OCI-LY7 (cell line): ENCODE data around the gene IGIP. TPM values are rescaled to one million over a fixed set of nuclear protein-coding genes. Genes with fewer than 3 reads are reported as not detected.

ENCODE experiments used
- BruUV-seq: library from RNA; stranded (reverse); fragments of 400-500 nt; replicated peaks from 2 replicates; lab custom pipeline; 2021; lab: Mats Ljungman, UMichigan
- CTCF ChIA-PET: fragments of 300-600 bp; sonication (Branson Sonifier 250); formaldehyde crosslinking; loops from one replicate; lab custom pipeline; 2022; ENCODE audit warnings: antibody characterized with exemption; ENCODE audit not compliant: unreplicated experiment; lab: Charles Lee
- POLR2A ChIA-PET: fragments of 300-600 bp; sonication (Branson Sonifier 250); formaldehyde crosslinking; loops from one replicate; lab custom pipeline; 2022; ENCODE audit warnings: antibody characterized with exemption; lab: Charles Lee
- DNase-seq: peaks from one replicate; pipeline ENCODE4 v3.0.0-alpha.2; 2015; ENCODE audit warnings: low spot score
- H2AFZ ChIP-seq: fragments of 200-600 bp; sonication (generic), shearing (Covaris generic); 2 replicates; pipeline ENCODE4 v1.6.1; 2014; ENCODE audit warnings: mild to moderate bottlenecking, antibody characterized with exemption, low read length, moderate library complexity
- H3K27ac ChIP-seq: fragments of 200-600 bp; sonication (generic); 2 replicates; pipeline ENCODE4 v1.5.1; 2014; ENCODE audit warnings: mixed run types, low read depth, mild to moderate bottlenecking, moderate library complexity, low read length, inconsistent platforms; ENCODE audit not compliant: poor library complexity, severe bottlenecking
- H3K36me3 ChIP-seq: fragments of 200-600 bp; sonication (generic); 2 replicates; pipeline ENCODE4 v1.6.1; 2014; ENCODE audit warnings: mild to moderate bottlenecking, antibody characterized with exemption, low read length, moderate library complexity, mixed read lengths; ENCODE audit not compliant: insufficient read depth
- H3K4me1 ChIP-seq: fragments of 200-600 bp; sonication (generic); 2 replicates; pipeline ENCODE4 v1.5.1; 2014; ENCODE audit warnings: mild to moderate bottlenecking, low read length; ENCODE audit not compliant: insufficient read depth, poor library complexity, severe bottlenecking
- H3K4me2 ChIP-seq: fragments of 200-600 bp; sonication (generic); 2 replicates; pipeline ENCODE4 v1.6.1; 2014; ENCODE audit warnings: mild to moderate bottlenecking, low read length
- H3K4me3 ChIP-seq: fragments of 200-600 bp; sonication (generic); 2 replicates; pipeline ENCODE4 v1.5.1; 2014; ENCODE audit warnings: mild to moderate bottlenecking, low read depth, low read length; ENCODE audit not compliant: poor library complexity, severe bottlenecking
- H3K79me2 ChIP-seq: fragments of 200-600 bp; sonication (generic); 2 replicates; pipeline ENCODE4 v1.6.1; 2016; ENCODE audit warnings: low read depth, mild to moderate bottlenecking, low read length, moderate library complexity, mixed read lengths; ENCODE audit not compliant: insufficient read depth
- H3K9me2 ChIP-seq: fragments of 200-600 bp; sonication (generic); 2 replicates; pipeline ENCODE4 v1.6.1; 2016; ENCODE audit warnings: mild to moderate bottlenecking, low read length, mixed read lengths; ENCODE audit not compliant: insufficient read depth
- H3K9me3 ChIP-seq: fragments of 200-600 bp; sonication (generic); 2 replicates; pipeline ENCODE4 v1.6.1; 2014; ENCODE audit warnings: mild to moderate bottlenecking, mixed run types, low read length, mixed read lengths
- H4K20me1 ChIP-seq: fragments of 200-600 bp; sonication (generic); 2 replicates; pipeline ENCODE4 v1.6.1; 2014; ENCODE audit warnings: mild to moderate bottlenecking, antibody characterized with exemption, low read length, moderate library complexity, mixed read lengths; ENCODE audit not compliant: insufficient read depth
- CTCF ChIP-seq: fragments of 200-600 bp; sonication (generic); conservative IDR thresholded peaks from 2 replicates; pipeline ENCODE4 v1.5.1; 2014; ENCODE audit warnings: mild to moderate bottlenecking, antibody characterized with exemption, low read length, moderate library complexity, mixed read lengths
- EZH2phosphoT487 ChIP-seq: fragments of 200-600 bp; sonication (generic); IDR thresholded peaks from 2 replicates; pipeline ENCODE4 v1.6.1; 2018; ENCODE audit warnings: low read depth, borderline replicate concordance, mild to moderate bottlenecking, mixed run types, antibody characterized with exemption, low read length, moderate library complexity, mixed read lengths
- intact Hi-C: fragments of 100-400 bp; cut with micrococcal nuclease; formaldehyde crosslinking; loops from one replicate; pipeline ENCODE4 v1.10.0; 2022; ENCODE audit not compliant: unreplicated experiment
- total RNA-seq, 2 experiments: library from RNA; depleted of rRNA in 1 of 2; stranded (reverse); fragments of >200 nt in 1 of 2; shearing (Covaris generic) in 1 of 2; gene quantifications; 2 replicates each; pipeline ENCODE4 v1.2.3, GENCODE V29; 2014 to 2022

The IGIP gene
- total RNA-seq, 2 experiments from 2014 or later: 3.3 to 4.9 TPM

GRCh38 chr5:140083120-140083519 lies 42.6 kb upstream of the IGIP start:
- no peaks in the 10 kb centered on the region for H3K79me2 ChIP-seq

DNA sequence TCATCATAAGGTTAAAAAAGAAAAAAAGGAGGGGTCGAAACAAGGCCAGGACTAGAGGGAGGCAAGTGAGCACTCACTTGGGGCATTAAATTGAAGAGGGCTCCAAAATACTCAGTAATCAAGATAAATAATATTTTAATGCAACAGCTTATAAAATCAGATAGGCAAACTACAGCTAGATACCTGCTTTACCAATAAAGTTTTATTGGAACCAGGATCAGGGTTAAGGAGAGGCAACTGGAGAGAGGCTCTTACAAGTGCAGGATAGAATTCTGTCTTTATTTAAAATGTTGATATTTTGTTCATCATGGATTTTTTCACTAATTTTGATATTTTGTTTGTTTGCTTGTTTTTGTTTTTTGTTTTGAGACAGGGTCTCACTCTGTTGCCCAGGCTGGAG lies 42.1 kb upstream of the IGIP start:
- Histone ChIP-seq H3K79me2 (no peaks in the 10 kb centered on the region), H3K4me3 (no peak overlapping the region), H3K9me3 (no peaks in the 10 kb centered on the region), H3K4me2 (no peak overlapping the region), H3K4me1 (no peaks in the 10 kb centered on the region), H3K36me3 (no peaks in the 10 kb centered on the region), H3K27ac (no peak overlapping the region), H4K20me1 (no peaks in the 10 kb centered on the region), H2AFZ (no peak overlapping the region), H3K9me2 (no peaks in the 10 kb centered on the region)
- no peak for DNase-seq
- ChIA-PET CTCF (no interaction called here), POLR2A (no interaction called here)
- intact Hi-C loops: no loop called here
- BruUV-seq: no TSS peak
- no peak for TF ChIP-seq EZH2phosphoT487
- TF ChIP-seq CTCF: no peak

More at GRCh38 chr5:140083120-140083519, 42.6 kb upstream of the IGIP start:
- Histone ChIP-seq H3K4me2 (no peak overlapping the region), H3K9me3 (no peaks in the 10 kb centered on the region), H3K4me1 (no peaks in the 10 kb centered on the region), H2AFZ (no peak overlapping the region), H4K20me1 (no peaks in the 10 kb centered on the region), H3K36me3 (no peaks in the 10 kb centered on the region), H3K9me2 (no peaks in the 10 kb centered on the region), H3K4me3 (no peak overlapping the region), H3K27ac (no peak overlapping the region)
- POLR2A ChIA-PET: no interaction called here
- no peak for TF ChIP-seq CTCF
- TF ChIP-seq EZH2phosphoT487: no peak
- no peak for DNase-seq
- intact Hi-C loops: no loop called here
- CTCF ChIA-PET: no interaction called here
- BruUV-seq: no TSS peak

DNA sequence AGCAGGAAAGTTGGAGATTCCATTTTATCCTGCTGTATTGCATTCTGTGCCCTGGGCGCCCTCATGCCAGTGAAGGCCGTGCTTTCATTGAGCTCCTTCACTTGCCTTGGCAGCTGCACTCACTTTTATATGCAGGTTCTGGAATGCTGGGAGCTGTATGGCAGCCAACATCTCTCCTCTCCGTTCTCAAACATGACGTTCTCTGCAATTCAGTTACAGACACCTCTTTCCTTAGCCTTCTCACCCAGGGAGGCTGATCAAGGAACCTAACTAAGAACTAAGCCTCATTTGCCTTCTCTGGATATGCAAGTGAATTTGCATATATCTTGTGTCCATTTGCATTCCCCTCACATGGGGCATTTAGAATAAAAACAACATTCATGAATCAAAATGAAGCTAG lies 41.2 kb upstream of the IGIP start:
- no peaks in the 10 kb centered on the region for H4K20me1 ChIP-seq
- H3K27ac ChIP-seq: no peak overlapping the region
- intact Hi-C loops: no loop called here
- H2AFZ ChIP-seq: no peak overlapping the region
- H3K4me2 ChIP-seq: no peak overlapping the region
- ChIA-PET CTCF (no interaction called here), POLR2A (no interaction called here)
- H3K9me3 ChIP-seq: peaks cover under 1% of the 10 kb centered on the region; the same call in 1 of the 2 replicates
- TF ChIP-seq EZH2phosphoT487 (no peak), CTCF (no peak)
- no peaks in the 10 kb centered on the region for H3K79me2 ChIP-seq
- no peaks in the 10 kb centered on the region for H3K36me3 ChIP-seq
- H3K4me3 ChIP-seq: no peak overlapping the region
- DNase-seq: no peak
- no peaks in the 10 kb centered on the region for H3K9me2 ChIP-seq
- H3K4me1 ChIP-seq: no peaks in the 10 kb centered on the region
- no TSS peak for BruUV-seq
